Spleen (tissue), 11 donors: ENCODE measurements around the gene TMEM109. TPM values are rescaled to one million over a fixed set of nuclear protein-coding genes. Genes with fewer than 3 reads are reported as not detected.

Source experiments
- DNase-seq: peaks from one replicate; pipeline ENCODE4 v3.0.0-alpha.2; 2020
- H3K27ac ChIP-seq, 8 donors: fragments of 200-600 bp; sonication (generic) in 7 of 8; 1 replicate in 4 of 8; 2 replicates in 4 of 8; pipeline versions ENCODE4 v1.5.0 to v1.8.0; 2016 to 2021; ENCODE audit warnings: inconsistent platforms in 4 of 8, mild to moderate bottlenecking in 4 of 8, moderate library complexity in 1 of 8
- H3K27me3 ChIP-seq, 7 donors: fragments of 200-600 bp; sonication (generic) in 6 of 7; replicated peaks in 1 of 7; 1 replicate in 4 of 7; 2 replicates in 3 of 7; pipeline versions ENCODE4 v1.5.0 to v1.8.0; 2016 to 2021; ENCODE audit warnings: inconsistent platforms in 3 of 7, mild to moderate bottlenecking in 1 of 7
- H3K36me3 ChIP-seq, 6 donors: fragments of 200-600 bp; sonication (generic) in 5 of 6; 1 replicate in 4 of 6; 2 replicates in 2 of 6; pipeline versions ENCODE4 v1.5.0 to v1.8.0; 2016 to 2021; ENCODE audit warnings: inconsistent platforms in 2 of 6
- H3K4me1 ChIP-seq, 6 donors: fragments of 200-600 bp; sonication (generic) in 5 of 6; 1 replicate in 3 of 6; 2 replicates in 3 of 6; pipeline versions ENCODE4 v1.5.0 to v1.8.0; 2016 to 2021; ENCODE audit warnings: inconsistent platforms in 3 of 6
- H3K4me3 ChIP-seq, 8 donors: fragments of 200-600 bp; sonication (generic) in 7 of 8; 1 replicate in 4 of 8; 2 replicates in 4 of 8; pipeline versions ENCODE4 v1.5.0 to v1.8.0; 2016 to 2021; ENCODE audit warnings: inconsistent platforms in 4 of 8, mild to moderate bottlenecking in 4 of 8, moderate library complexity in 2 of 8
- H3K9me3 ChIP-seq, 8 donors: fragments of 200-600 bp; sonication (generic) in 7 of 8; 1 replicate in 4 of 8; 2 replicates in 4 of 8; pipeline versions ENCODE4 v1.5.0 to v1.8.0; 2016 to 2021; ENCODE audit warnings: inconsistent platforms in 4 of 8
- POLR2A ChIP-seq, 3 donors: fragments of 450-650 bp; IDR thresholded peaks; one replicate each; pipeline ENCODE4 v1.5.1; 2017; ENCODE audit warnings: antibody characterized with exemption in 3 of 3, mild to moderate bottlenecking in 1 of 3
- POLR2AphosphoS5 ChIP-seq, 3 donors: sonication (generic); formaldehyde crosslinking; IDR thresholded peaks; one replicate each; pipeline ENCODE4 v1.5.1; 2017; ENCODE audit warnings: antibody characterized with exemption in 3 of 3
- WGBS, 5 donors: extraction: QIAGEN DNeasy Blood & Tissue Kit in 3 of 5; methylation state at CpG; one replicate each; pipeline versions ENCODE4 v1.1.5 to v1.1.7; 2013 to 2018; 5-methylcytosine and 5-hydroxymethylcytosine counted together
- intact Hi-C: fragments of 100-400 bp; cut with DNase I; formaldehyde crosslinking; loops from one replicate; pipeline ENCODE4 v1.15.0; 2023; ENCODE audit warnings: low total_unique reads
- polyA plus RNA-seq, 3 donors: library from polyadenylated mRNA; stranded (reverse); fragments of 200-250 nt; gene quantifications; one replicate each; pipeline ENCODE4 v1.2.1, GENCODE V29; 2013
- total RNA-seq, 7 donors: library from RNA; depleted of rRNA in 3 of 7; stranded (reverse); fragments of >200 nt in 3 of 7; fragmentation: NEBNext Ultra II Directional in 4 of 7; extraction: Animal tissue kit (Norgen Biotek cat#: 25700) in 4 of 7; gene quantifications; one replicate each; pipeline versions ENCODE4 v1.1.0 to v1.2.1, GENCODE V29; 2016 to 2021
- TF ChIP-seq, protein P1 (sequence below), 11 experiments: fragments of 200-600 bp in 7 of 11; fragments of 450-650 bp in 4 of 11; sonication (generic) in 4 of 11; IDR thresholded peaks in 8 of 11; conservative IDR thresholded peaks in 3 of 11; 1 replicate in 7 of 11; 2 replicates in 4 of 11; pipeline versions ENCODE4 v1.4.0 to v1.8.0; 2016 to 2021; ENCODE audit warnings: antibody characterized with exemption in 11 of 11, inconsistent platforms in 4 of 11, mild to moderate bottlenecking in 1 of 11
- donor health status: healthy with polysubstance abuse.
- donor health status: DM: no; HTN: no; CAD: no; lungs with moderate emphysema.
- donor health status: DM: no; HTN: no; CAD: no.
- donor health status: Bipolar disorder and iron deficiency.
- donor health status: healthy.
- donor health status: DM: no; HTN: no; CAD: no.
- donor health status: DM: yes; HTN: yes; CAD: no.

The TMEM109 gene
- total and polyA plus RNA-seq, 10 donors = 53.6 to 125 (median 102) TPM

DNA sequence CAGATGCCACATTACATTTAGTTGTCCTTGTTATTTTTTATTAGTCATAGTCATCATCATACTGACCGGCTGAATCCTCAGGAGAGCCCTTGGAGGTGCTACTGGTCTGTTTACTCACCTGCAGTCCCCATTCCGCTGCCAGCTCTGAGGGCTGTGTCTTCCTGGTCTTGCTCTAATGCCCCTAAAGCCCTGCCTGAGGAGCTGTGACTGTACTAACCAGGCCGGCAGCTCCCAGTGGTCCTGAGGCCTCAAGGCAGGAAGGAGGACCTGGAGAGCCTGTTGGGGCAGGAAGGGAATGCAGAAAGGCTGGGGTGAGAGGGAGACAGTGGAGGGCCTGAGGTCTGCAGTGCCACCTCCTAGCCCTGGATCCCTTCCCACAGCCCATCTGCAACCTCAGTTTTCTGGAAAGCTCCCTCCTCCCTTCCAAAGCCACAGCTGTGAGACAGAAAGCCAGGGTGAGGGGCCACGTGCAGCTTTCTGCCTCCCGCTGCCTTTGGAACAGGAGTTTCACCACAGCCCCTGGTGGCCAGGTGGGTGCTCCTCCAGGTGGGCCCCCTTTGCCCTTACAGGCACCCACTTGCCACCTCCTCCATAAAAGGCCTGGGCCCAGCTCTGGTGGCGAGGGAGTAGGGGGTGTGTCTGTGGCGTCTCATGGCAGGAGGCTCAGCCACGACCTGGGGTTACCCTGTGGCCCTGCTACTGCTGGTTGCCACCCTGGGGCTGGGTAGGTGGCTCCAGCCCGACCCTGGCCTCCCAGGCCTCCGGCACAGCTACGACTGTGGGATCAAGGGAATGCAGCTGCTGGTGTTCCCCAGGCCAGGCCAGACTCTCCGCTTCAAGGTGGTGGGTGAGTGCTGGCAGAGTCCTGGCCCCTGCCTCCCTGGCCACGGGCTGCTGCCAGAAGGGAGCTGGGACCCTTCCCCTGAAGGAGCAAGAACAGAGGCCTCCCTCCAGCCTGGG lies 46.8 kb upstream of the TMEM109 start, which contains the start of gene ZP1:
Gene ZP1 (plus strand): TSS at position 632 of the 960 bp plus-strand sequence. CDS start 20 bp downstream, at position 652.
- Histone ChIP-seq H3K36me3 (no peaks in the 10 kb centered on the region), H3K4me1 (peaks cover 0 to 20% (median 1%) of the 10 kb centered on the region in 6 donors), H3K4me3 (no peak within 1 kb of the TSS), H3K9me3 (no peaks in the 10 kb centered on the region), H3K27me3 (peaks cover 0 to 11% (median 0%) of the 10 kb centered on the region in 7 donors), H3K27ac (no peak within 1 kb of the TSS)
- intact Hi-C loops = no loop called here
- peak; percentile 56 for DNase-seq
- WGBS, 5 donors = 73 to 81% (median 77%) methylated on average over 8 to 13 of the region's 13 CpGs
- no peak for TF ChIP-seq POLR2AphosphoS5 (IDR thresholded peaks at IDR 0.05)
- TF ChIP-seq, protein P1, sequence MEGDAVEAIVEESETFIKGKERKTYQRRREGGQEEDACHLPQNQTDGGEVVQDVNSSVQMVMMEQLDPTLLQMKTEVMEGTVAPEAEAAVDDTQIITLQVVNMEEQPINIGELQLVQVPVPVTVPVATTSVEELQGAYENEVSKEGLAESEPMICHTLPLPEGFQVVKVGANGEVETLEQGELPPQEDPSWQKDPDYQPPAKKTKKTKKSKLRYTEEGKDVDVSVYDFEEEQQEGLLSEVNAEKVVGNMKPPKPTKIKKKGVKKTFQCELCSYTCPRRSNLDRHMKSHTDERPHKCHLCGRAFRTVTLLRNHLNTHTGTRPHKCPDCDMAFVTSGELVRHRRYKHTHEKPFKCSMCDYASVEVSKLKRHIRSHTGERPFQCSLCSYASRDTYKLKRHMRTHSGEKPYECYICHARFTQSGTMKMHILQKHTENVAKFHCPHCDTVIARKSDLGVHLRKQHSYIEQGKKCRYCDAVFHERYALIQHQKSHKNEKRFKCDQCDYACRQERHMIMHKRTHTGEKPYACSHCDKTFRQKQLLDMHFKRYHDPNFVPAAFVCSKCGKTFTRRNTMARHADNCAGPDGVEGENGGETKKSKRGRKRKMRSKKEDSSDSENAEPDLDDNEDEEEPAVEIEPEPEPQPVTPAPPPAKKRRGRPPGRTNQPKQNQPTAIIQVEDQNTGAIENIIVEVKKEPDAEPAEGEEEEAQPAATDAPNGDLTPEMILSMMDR (IDR thresholded peaks at IDR 0.05 in 8 of 11, conservative IDR thresholded peaks at IDR 0.05 in 3 of 11) = no peak
- no peak for TF ChIP-seq POLR2A (IDR thresholded peaks at IDR 0.05)

DNA sequence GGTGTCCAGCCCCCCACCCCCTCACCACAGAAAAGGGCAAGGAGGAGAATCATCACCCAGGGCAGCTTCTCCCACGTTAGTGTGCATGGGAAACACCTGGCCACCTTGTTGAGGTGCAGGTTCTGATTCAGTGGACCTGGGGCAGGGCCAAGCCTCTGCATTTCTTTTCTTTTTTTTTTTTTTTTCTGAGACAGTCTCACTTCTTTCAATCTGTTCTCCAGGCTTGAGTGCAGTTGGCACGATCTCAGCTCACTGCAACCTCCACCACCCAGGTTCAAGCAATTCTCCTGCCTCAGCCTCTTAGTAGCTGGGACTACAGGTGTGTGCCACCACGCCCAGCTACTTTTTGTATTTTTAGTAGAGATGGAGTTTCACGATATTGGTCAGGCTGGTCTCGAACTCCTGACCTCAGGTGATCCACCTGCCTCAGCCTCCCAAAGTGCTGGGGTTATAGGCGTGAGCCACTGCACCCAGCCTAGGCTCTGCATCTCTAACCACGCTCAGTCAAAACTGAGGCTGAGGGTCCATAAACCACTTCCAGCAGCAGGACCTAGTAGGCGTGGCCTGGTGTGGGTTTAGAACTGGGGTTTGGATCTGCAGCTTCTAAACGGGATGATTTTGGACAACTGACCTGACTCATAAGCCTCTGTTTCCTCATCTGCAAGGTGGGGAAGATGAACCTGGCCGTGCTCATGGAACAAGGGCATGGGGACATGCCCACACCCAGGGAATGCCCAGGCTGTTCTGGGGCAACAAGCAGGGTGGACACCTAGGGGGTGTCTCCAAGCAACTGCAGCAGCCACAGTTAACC lies 45.9 kb upstream of the TMEM109 start:
- intact Hi-C loops = no loop called here
- no peak overlapping the region for H3K4me3 ChIP-seq
- no peak overlapping the region for H3K27ac ChIP-seq
- peaks cover 0 to 11% (median 0%) of the 10 kb centered on the region in 7 donors for H3K27me3 ChIP-seq
- H3K4me1 ChIP-seq = peaks cover 0 to 29% (median 8%) of the 10 kb centered on the region in 6 donors
- 72 to 80% (median 78%) methylated on average over 7 to 10 of the region's 10 CpGs for WGBS, 5 donors
- TF ChIP-seq POLR2A (IDR thresholded peaks at IDR 0.05) (no peak), POLR2AphosphoS5 (IDR thresholded peaks at IDR 0.05) (no peak)
- TF ChIP-seq, protein P1 (IDR thresholded peaks at IDR 0.05 in 8 of 11, conservative IDR thresholded peaks at IDR 0.05 in 3 of 11) = no peak
- peak; percentile 27 for DNase-seq
- H3K36me3 ChIP-seq = no peaks in the 10 kb centered on the region
- H3K9me3 ChIP-seq = no peaks in the 10 kb centered on the region

DNA sequence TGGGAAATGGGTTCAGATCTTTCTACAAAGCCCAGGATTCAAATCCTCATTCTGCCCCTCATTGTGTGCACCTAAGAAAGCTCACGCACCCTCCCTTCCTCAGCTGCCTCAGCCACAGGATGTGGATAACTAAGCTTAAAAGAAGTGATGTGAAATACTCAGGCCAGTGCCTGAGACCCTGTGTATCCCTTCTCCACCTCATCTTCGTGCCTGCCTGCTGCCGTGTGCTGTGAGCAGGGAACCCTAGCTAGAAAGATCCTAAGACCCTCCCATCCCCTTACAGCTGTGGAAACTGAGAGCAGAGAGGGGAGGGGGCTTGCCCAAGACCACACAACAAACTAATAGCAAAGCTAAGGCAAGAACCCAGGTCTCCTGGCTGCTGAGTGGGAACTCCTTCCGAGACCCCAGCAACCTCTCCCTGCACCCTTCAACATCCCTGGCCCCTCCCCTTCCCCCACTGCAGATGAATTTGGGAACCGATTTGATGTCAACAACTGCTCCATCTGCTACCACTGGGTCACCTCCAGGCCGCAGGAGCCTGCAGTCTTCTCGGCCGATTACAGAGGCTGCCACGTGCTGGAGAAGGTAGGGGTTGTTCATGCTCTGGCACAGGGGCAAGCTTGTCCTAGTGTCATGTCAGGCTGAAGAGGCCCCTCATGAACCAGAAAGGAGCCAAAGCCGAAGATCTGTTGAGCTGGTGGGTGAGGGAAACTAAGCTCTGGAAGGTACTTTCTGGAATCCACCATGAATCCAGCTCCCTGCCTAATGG lies 45.1 kb upstream of the TMEM109 start:
- Histone ChIP-seq H3K27ac (no peak overlapping the region), H3K27me3 (peaks cover 0 to 11% (median 0%) of the 10 kb centered on the region in 7 donors), H3K9me3 (no peaks in the 10 kb centered on the region), H3K4me3 (no peak overlapping the region), H3K36me3 (no peaks in the 10 kb centered on the region), H3K4me1 (peaks cover 0 to 30% (median 8%) of the 10 kb centered on the region in 6 donors)
- TF ChIP-seq POLR2A (IDR thresholded peaks at IDR 0.05) = no peak
- TF ChIP-seq, protein P1 (IDR thresholded peaks at IDR 0.05 in 8 of 11, conservative IDR thresholded peaks at IDR 0.05 in 3 of 11) = no peak
- no peak for TF ChIP-seq POLR2AphosphoS5 (IDR thresholded peaks at IDR 0.05)
- intact Hi-C loops = no loop called here
- 81 to 89% (median 84%) methylated on average over 9 to 10 of the region's 10 CpGs for WGBS, 5 donors
- peak; percentile 63 for DNase-seq
